Measurements from ENCODE around the gene OTOP1. TPM values are rescaled to one million over a fixed set of nuclear protein-coding genes. Genes with fewer than 3 reads are reported as not detected.

The OTOP1 gene, protein sequence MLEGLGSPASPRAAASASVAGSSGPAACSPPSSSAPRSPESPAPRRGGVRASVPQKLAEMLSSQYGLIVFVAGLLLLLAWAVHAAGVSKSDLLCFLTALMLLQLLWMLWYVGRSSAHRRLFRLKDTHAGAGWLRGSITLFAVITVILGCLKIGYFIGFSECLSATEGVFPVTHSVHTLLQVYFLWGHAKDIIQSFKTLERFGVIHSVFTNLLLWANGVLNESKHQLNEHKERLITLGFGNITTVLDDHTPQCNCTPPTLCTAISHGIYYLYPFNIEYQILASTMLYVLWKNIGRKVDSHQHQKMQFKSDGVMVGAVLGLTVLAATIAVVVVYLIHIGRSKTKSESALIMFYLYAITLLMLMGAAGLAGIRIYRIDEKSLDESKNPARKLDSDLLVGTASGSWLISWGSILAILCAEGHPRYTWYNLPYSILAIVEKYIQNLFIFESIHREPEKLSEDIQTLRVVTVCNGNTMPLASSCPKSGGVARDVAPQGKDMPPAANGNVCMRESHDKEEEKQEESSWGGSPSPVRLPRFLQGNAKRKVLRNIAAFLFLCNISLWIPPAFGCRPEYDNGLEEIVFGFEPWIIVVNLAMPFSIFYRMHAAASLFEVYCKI
- total RNA-seq = not detected

DNA sequence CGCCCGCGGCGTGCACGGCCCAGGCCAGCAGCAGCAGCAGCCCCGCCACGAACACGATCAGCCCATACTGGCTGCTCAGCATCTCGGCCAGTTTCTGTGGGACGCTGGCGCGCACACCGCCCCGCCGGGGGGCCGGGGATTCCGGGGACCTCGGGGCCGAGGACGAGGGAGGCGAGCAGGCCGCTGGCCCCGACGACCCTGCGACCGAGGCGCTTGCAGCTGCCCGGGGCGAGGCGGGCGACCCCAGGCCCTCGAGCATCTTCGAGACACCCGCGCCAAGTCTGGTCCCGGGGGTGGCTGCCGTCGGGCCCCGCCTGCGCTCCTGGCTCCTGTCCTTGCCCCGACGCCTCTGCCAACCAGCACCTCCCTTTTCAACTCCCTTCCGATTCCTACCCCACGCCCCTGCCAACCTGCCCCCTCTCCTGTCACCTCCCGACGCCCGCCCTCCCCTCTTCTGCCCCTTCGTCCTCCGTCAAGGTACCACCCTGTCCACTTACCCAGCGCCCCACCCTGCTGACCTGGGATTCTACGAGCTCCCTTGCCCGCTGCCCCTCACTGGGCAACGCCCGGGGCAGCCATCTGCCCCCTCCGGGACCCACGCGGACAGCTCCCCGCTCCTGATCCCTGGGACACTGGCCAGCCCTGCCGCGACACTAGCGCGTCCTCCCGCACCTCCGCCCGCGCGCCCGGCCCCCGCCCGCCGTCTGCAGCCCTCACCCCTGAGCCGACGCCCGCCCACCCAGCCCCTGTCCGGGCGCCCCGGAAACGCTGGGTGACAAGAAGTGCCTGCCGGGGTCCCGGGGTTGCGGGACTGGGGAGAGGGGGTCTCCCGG is at the start of gene OTOP1:
Gene OTOP1 (minus strand): TSS at position 324 of the 833 bp plus-strand sequence. CDS start 65 bp downstream, at position 259.
- Histone ChIP-seq H3K27ac (no peak within 1 kb of the TSS), H3K27me3 (peaks cover 0 to 61% of the 10 kb centered on the region in 2 donors), H3K9me3 (peaks cover 0 to 6% (median 0%) of the 10 kb centered on the region in 4 donors), H3K4me3 (no peak within 1 kb of the TSS), H3K4me1 (peaks cover 0 to 4% (median 0%) of the 10 kb centered on the region in 4 donors), H3K36me3 (no peaks in the 10 kb centered on the region)
- 10% methylated on average over 45 to 56 of the region's 82 CpGs for WGBS, 2 donors
- TF ChIP-seq, protein P1, sequence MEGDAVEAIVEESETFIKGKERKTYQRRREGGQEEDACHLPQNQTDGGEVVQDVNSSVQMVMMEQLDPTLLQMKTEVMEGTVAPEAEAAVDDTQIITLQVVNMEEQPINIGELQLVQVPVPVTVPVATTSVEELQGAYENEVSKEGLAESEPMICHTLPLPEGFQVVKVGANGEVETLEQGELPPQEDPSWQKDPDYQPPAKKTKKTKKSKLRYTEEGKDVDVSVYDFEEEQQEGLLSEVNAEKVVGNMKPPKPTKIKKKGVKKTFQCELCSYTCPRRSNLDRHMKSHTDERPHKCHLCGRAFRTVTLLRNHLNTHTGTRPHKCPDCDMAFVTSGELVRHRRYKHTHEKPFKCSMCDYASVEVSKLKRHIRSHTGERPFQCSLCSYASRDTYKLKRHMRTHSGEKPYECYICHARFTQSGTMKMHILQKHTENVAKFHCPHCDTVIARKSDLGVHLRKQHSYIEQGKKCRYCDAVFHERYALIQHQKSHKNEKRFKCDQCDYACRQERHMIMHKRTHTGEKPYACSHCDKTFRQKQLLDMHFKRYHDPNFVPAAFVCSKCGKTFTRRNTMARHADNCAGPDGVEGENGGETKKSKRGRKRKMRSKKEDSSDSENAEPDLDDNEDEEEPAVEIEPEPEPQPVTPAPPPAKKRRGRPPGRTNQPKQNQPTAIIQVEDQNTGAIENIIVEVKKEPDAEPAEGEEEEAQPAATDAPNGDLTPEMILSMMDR (IDR thresholded peaks at IDR 0.05) = no peak
- TF ChIP-seq EP300 (IDR thresholded peaks at IDR 0.05) (no peak), POLR2A (IDR thresholded peaks at IDR 0.05) (no peak)
- no peak for DNase-seq (ENCODE audit: low spot score in 2 of 2)

DNA sequence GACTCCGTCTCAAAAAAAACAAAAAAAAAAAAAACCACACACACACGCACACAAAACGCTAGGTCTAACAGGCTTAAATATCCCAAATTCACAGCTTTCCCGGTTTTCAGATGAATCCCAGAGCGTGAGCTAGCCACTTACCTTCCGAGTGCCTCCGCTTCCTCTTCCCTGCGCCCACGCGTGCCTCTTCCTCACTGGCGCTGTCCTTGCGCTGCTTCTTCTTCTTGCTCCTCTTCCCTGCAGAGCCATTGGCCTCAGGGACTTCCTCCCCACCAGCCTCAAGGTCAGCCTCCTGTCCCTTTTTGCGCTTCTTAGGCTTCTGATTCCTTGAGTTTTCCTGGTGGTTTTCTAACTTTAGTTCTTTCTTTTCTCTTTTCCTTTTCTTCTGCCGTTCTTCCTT is 47.5 kb upstream of the OTOP1 start:
- Histone ChIP-seq H3K4me1 (no peaks in the 10 kb centered on the region), H3K27me3 (no peaks in the 10 kb centered on the region), H3K9me3 (no peaks in the 10 kb centered on the region), H3K27ac (no peak overlapping the region), H3K4me3 (no peak overlapping the region), H3K36me3 (peaks cover 2 to 91% (median 16%) of the 10 kb centered on the region in 3 donors)
- WGBS, 2 donors = 89 to 97% methylated on average over 14 of the region's 14 CpGs
- no peak for DNase-seq (ENCODE audit: low spot score in 2 of 2)
- TF ChIP-seq EP300 (IDR thresholded peaks at IDR 0.05) = no peak
- TF ChIP-seq, protein P1 (IDR thresholded peaks at IDR 0.05) = no peak
- no peak for TF ChIP-seq POLR2A (IDR thresholded peaks at IDR 0.05)

DNA sequence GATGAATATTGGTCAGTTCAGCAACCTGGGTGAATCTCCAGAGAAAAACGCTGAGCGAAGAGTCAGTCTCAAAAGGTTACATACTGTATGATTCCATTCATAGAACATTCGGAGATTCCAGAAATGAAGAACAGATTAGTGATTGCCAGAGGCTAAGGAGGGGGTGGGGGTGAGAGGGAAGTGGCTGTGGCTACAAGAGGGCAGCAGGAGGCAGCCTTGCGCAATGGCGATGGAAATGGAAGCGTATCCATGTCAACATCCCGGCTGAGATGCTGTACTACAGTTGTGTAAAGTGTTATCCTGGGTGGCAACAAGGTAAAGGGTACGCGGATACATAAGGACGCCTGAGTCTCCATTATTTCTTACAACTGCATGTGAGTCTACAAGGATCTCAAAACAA is 45.2 kb upstream of the OTOP1 start:
- H3K4me3 ChIP-seq = no peak overlapping the region
- no peaks in the 10 kb centered on the region for H3K27me3 ChIP-seq
- 84% methylated on average over 10 of the region's 10 CpGs for WGBS, 2 donors
- no peak overlapping the region for H3K27ac ChIP-seq
- TF ChIP-seq EP300 (IDR thresholded peaks at IDR 0.05) (no peak), POLR2A (IDR thresholded peaks at IDR 0.05) (no peak)
- TF ChIP-seq, protein P1 (IDR thresholded peaks at IDR 0.05) = no peak
- H3K9me3 ChIP-seq = no peaks in the 10 kb centered on the region
- H3K36me3 ChIP-seq = peaks cover 0 to 91% (median 13%) of the 10 kb centered on the region in 3 donors
- no peaks in the 10 kb centered on the region for H3K4me1 ChIP-seq
- DNase-seq (ENCODE audit: low spot score in 2 of 2) = no peak

DNA sequence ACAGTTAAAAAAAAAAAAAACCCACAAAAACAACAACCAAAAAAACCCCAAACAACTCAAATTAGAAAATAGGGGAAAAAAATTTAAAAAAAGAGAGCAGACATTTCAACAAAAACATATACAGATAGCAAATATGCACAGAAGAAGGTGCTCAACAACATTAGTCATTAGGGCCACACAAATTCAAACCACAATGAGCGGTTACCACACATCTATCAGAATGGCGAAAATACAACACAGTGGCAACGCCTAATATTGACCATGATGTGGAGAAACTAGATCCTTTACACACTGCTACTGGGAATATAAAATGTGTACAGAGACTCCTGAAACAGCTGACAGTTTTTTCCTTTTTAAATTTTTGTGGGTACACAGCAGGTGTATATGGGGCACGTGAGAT is 43.8 kb upstream of the OTOP1 start:
- no peak for DNase-seq (ENCODE audit: low spot score in 2 of 2)
- no peak for TF ChIP-seq POLR2A (IDR thresholded peaks at IDR 0.05)
- TF ChIP-seq EP300 (IDR thresholded peaks at IDR 0.05) = no peak
- TF ChIP-seq, protein P1 (IDR thresholded peaks at IDR 0.05) = no peak
- no peak overlapping the region for H3K4me3 ChIP-seq
- no peak overlapping the region for H3K27ac ChIP-seq
- no peaks in the 10 kb centered on the region for H3K4me1 ChIP-seq
- peaks cover 0 to 84% (median 13%) of the 10 kb centered on the region in 3 donors for H3K36me3 ChIP-seq
- no peaks in the 10 kb centered on the region for H3K9me3 ChIP-seq
- H3K27me3 ChIP-seq = no peaks in the 10 kb centered on the region
- WGBS, 2 donors = 71 to 81% methylated on average over 4 of the region's 4 CpGs
